Activated B cell treated with CpG ODN at 0.5 μM for 24 hours (primary cell): ENCODE results near the gene BHLHE40. TPM values are rescaled to one million over a fixed set of nuclear protein-coding genes. Genes with fewer than 3 reads are reported as not detected.
A peak's percentile ranks its signal among the peaks of the same experiment; 100 is the strongest.

ENCODE experiments used
- ATAC-seq: fragments of 200-7000 bp; cut with Tn5 transposase; one replicate; pipeline ENCODE4 v1.10.0; 2021; ENCODE audit warnings: low read depth, mild to moderate bottlenecking, moderate library complexity
- CTCF ChIA-PET: fragments of 350-600 bp; sonication (Branson Sonifier 250); formaldehyde crosslinking; loops from one replicate; lab custom pipeline; 2021; ENCODE audit warnings: antibody characterized with exemption; lab: Charles Lee
- POLR2A ChIA-PET: fragments of 350-600 bp; sonication (Branson Sonifier 250); formaldehyde crosslinking; loops from one replicate; lab custom pipeline; 2021; ENCODE audit warnings: antibody characterized with exemption; lab: Charles Lee
- DNase-seq: peaks from one replicate; pipeline ENCODE4 v3.0.0; 2022
- H3K27ac Mint-ChIP-seq: one replicate; pipeline ENCODE4 v1.8.0; 2020; ENCODE audit warnings: mixed read lengths
- H3K27me3 Mint-ChIP-seq: one replicate; pipeline ENCODE4 v1.8.0; 2021; ENCODE audit warnings: mixed read lengths
- H3K36me3 Mint-ChIP-seq: one replicate; pipeline ENCODE4 v1.8.0; 2021; ENCODE audit warnings: low read depth, mixed read lengths
- H3K4me1 Mint-ChIP-seq: one replicate; pipeline ENCODE4 v1.8.0; 2021; ENCODE audit warnings: mixed read lengths
- H3K4me3 Mint-ChIP-seq: one replicate; pipeline ENCODE4 v1.8.0; 2020; ENCODE audit warnings: mild to moderate bottlenecking, mixed read lengths
- H3K9me3 Mint-ChIP-seq: one replicate; pipeline ENCODE4 v1.8.0; 2020; ENCODE audit warnings: mixed read lengths
- intact Hi-C: fragments of 100-400 bp; cut with micrococcal nuclease; formaldehyde crosslinking; loops from one replicate; pipeline ENCODE4 v1.15.1; 2024
- total RNA-seq: library from RNA; stranded (reverse); gene quantifications from 2 replicates; pipeline ENCODE4 v1.2.3, GENCODE V29; 2022
- TF ChIP-seq, protein P1 (sequence below): fragments of 200-600 bp; IDR thresholded peaks from one replicate; pipeline ENCODE4 v1.8.0; 2022; ENCODE audit warnings: antibody characterized with exemption, mild to moderate bottlenecking

The BHLHE40 gene
- total RNA-seq, 1 donor from 2014 or later: 41.5 TPM

DNA sequence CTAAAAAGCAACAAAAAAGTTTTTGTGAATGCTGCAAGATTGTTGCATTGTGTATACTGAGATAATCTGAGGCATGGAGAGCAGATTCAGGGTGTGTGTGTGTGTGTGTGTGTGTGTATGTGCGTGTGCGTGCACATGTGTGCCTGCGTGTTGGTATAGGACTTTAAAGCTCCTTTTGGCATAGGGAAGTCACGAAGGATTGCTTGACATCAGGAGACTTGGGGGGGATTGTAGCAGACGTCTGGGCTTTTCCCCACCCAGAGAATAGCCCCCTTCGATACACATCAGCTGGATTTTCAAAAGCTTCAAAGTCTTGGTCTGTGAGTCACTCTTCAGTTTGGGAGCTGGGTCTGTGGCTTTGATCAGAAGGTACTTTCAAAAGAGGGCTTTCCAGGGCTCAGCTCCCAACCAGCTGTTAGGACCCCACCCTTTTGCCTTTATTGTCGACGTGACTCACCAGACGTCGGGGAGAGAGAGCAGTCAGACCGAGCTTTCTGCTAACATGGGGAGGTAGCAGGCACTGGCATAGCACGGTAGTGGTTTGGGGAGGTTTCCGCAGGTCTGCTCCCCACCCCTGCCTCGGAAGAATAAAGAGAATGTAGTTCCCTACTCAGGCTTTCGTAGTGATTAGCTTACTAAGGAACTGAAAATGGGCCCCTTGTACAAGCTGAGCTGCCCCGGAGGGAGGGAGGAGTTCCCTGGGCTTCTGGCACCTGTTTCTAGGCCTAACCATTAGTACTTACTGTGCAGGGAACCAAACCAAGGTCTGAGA is 4.7 kb downstream of the BHLHE40 start:
- Mint-ChIP-seq H3K4me3 (peak overlapping the region; percentile 75), H3K36me3 (peaks cover 48% of the 10 kb centered on the region), H3K27ac (peak overlapping the region; percentile 90), H3K27me3 (no peaks in the 10 kb centered on the region), H3K4me1 (peaks cover 78% of the 10 kb centered on the region), H3K9me3 (no peaks in the 10 kb centered on the region)
- intact Hi-C loops: loop anchor here (1.0 to 10.0 kb wide), 7 partner anchors 22 to 919 kb away; partner anchors contain the start of genes ITPR1 and SETMAR
- TF ChIP-seq, protein P1, sequence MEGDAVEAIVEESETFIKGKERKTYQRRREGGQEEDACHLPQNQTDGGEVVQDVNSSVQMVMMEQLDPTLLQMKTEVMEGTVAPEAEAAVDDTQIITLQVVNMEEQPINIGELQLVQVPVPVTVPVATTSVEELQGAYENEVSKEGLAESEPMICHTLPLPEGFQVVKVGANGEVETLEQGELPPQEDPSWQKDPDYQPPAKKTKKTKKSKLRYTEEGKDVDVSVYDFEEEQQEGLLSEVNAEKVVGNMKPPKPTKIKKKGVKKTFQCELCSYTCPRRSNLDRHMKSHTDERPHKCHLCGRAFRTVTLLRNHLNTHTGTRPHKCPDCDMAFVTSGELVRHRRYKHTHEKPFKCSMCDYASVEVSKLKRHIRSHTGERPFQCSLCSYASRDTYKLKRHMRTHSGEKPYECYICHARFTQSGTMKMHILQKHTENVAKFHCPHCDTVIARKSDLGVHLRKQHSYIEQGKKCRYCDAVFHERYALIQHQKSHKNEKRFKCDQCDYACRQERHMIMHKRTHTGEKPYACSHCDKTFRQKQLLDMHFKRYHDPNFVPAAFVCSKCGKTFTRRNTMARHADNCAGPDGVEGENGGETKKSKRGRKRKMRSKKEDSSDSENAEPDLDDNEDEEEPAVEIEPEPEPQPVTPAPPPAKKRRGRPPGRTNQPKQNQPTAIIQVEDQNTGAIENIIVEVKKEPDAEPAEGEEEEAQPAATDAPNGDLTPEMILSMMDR: no peak
- peak; percentile 74 for ATAC-seq
- ChIA-PET POLR2A (interaction anchor here (0.7 to 14.2 kb wide), 25 partner anchors 8 to 272 kb away, joined by 3 to 478 read pairs (median 5); no protein-coding TSS in a partner anchor), CTCF (interaction anchor here (1.0 to 10.3 kb wide), 11 partner anchors 8 to 272 kb away, joined by 3 to 72 read pairs (median 6); no protein-coding TSS in a partner anchor)
- DNase-seq: peak; percentile 64

DNA sequence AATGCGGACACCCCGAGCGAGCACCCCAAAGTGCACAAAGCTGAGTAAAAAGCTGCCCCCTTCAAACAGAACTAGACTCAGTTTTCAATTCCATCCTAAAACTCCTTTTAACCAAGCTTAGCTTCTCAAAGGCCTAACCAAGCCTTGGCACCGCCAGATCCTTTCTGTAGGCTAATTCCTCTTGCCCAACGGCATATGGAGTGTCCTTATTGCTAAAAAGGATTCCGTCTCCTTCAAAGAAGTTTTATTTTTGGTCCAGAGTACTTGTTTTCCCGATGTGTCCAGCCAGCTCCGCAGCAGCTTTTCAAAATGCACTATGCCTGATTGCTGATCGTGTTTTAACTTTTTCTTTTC is 5.3 kb downstream of the BHLHE40 start:
- intact Hi-C loops: loop anchor here (1.0 to 10.0 kb wide), 7 partner anchors 22 to 920 kb away; partner anchors contain the start of genes ITPR1 and SETMAR
- Mint-ChIP-seq H3K27ac (peak overlapping the region; percentile 90), H3K4me3 (peak overlapping the region; percentile 75), H3K36me3 (peaks cover 44% of the 10 kb centered on the region), H3K4me1 (peaks cover 84% of the 10 kb centered on the region), H3K27me3 (no peaks in the 10 kb centered on the region), H3K9me3 (no peaks in the 10 kb centered on the region)
- ATAC-seq (no peak), DNase-seq (no peak)
- CTCF ChIA-PET: interaction anchor here (0.8 to 10.3 kb wide), 10 partner anchors 8 to 273 kb away, joined by 3 to 72 read pairs (median 7); no protein-coding TSS in a partner anchor
- POLR2A ChIA-PET: interaction anchor here (1.0 to 14.2 kb wide), 20 partner anchors 10 to 273 kb away, joined by 3 to 478 read pairs (median 6); no protein-coding TSS in a partner anchor
- TF ChIP-seq, protein P1: no peak

DNA sequence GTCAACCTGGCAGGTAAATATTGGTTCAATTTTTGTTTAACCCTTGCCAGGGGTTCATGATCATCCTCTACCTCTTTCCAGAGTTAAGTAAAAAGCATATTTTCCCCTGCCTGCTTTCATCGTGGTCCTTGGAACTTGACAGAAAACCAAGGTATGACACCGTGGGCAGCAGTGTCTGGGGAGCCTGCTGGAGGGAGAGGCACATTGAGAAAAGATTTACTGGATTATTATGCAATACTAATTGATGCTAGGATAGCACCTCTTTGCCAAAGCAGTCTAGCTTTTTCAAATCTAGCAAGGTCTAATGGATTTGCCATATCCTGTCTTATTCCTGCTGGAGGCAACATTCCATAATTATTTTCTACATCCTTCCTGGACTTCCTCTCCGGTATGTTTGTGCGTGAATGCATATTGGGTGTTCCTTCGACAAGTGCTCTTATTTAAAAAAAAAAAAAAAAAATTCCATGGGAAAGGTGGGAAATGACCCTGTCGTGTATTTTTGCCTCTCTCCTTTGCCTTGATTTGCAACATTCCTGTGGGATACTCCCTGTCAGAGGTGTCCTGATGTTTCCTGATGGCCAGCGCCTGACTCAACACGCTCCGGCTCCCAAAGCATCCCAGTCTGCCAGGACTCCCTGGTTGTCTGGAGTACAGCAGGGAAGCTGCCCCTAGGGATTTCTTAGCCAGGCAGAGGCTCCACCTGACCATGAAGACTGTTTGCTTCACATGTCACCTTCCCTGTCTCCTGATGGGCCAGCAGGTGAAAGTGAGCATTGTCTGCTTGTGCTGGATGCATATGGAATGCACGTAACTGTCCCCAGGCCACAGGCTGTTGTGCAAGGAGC is 6.3 kb downstream of the BHLHE40 start:
- DNase-seq (no peak), ATAC-seq (no peak)
- TF ChIP-seq, protein P1: no peak
- ChIA-PET POLR2A (interaction anchor here (0.7 to 14.2 kb wide), 14 partner anchors 9 to 233 kb away, joined by 3 to 478 read pairs (median 6); no protein-coding TSS in a partner anchor), CTCF (interaction anchor here (0.8 to 9.8 kb wide), 6 partner anchors 9 to 151 kb away, joined by 3 to 65 read pairs (median 7); no protein-coding TSS in a partner anchor)
- Mint-ChIP-seq H3K36me3 (peaks cover 36% of the 10 kb centered on the region), H3K9me3 (no peaks in the 10 kb centered on the region), H3K4me3 (peak overlapping the region; percentile 83), H3K27ac (peak overlapping the region; percentile 78), H3K27me3 (no peaks in the 10 kb centered on the region), H3K4me1 (peaks cover 88% of the 10 kb centered on the region)
- intact Hi-C loops: loop anchor here (2.0 to 10.0 kb wide), 4 partner anchors 209 to 921 kb away; partner anchors contain the start of genes ITPR1 and SETMAR

GRCh38 chr3:4986175-4986781 is 7.0 kb downstream of the BHLHE40 start:
- DNase-seq: no peak
- Mint-ChIP-seq H3K4me1 (peaks cover 83% of the 10 kb centered on the region), H3K27ac (peak overlapping the region; percentile 78), H3K27me3 (no peaks in the 10 kb centered on the region), H3K9me3 (no peaks in the 10 kb centered on the region), H3K4me3 (peak overlapping the region; percentile 83), H3K36me3 (peaks cover 32% of the 10 kb centered on the region)
- ATAC-seq: peak; percentile 1
- ChIA-PET POLR2A (interaction anchor here (0.6 to 14.2 kb wide), 9 partner anchors 7 to 493 kb away, joined by 3 to 478 read pairs (median 5); partner anchors contain the start of gene BHLHE40), CTCF (interaction anchor here (1.6 to 2.6 kb wide), 3 partner anchors 10 to 71 kb away, joined by 4 to 10 read pairs (median 5); no protein-coding TSS in a partner anchor)
- intact Hi-C loops: loop anchor here (10.0 kb wide), 3 partner anchors 491 to 921 kb away; partner anchors contain the start of genes ITPR1 and SETMAR
- TF ChIP-seq, protein P1: no peak
